ENCODE results near the gene HELQ. TPM values are rescaled to one million over a fixed set of nuclear protein-coding genes. Genes with fewer than 3 reads are reported as not detected.

Gene HELQ
- total RNA-seq, 5 donors from 2014 or later (not counting 1 experiment from before 2014, with no cell fraction given): 30.6 to 36.3 (median 34.9) TPM

GRCh38 chr4:83371936-83372335, 83.7 kb downstream of the HELQ start:
- DNase-seq (no peak), ATAC-seq (replicated peaks in 1 of 4) (no peak)
- Histone ChIP-seq H3K27me3 (replicated peaks in 1 of 2; ENCODE audit: control insufficient read depth in 2 of 2, extremely low read depth in 1 of 2, insufficient read depth in 2 of 2, low read length in 1 of 2) (peaks cover 0 to 6% of the 10 kb centered on the region in 2 experiments), H3K36me3 (ENCODE audit: control insufficient read depth in 2 of 2, extremely low read depth in 1 of 2, insufficient read depth in 1 of 2, low read length in 1 of 2) (no peaks in the 10 kb centered on the region), H3K4me3 (ENCODE audit: control insufficient read depth in 1 of 2, extremely low read depth in 1 of 2, low read length in 1 of 2) (no peak overlapping the region), H3K9me3 (no peaks in the 10 kb centered on the region), H3K27ac (ENCODE audit: low read length) (no peak overlapping the region), H3K4me1 (ENCODE audit: control insufficient read depth in 1 of 2, extremely low read depth in 1 of 2, insufficient read depth in 2 of 2, low read length in 2 of 2) (no peaks in the 10 kb centered on the region)
- no CpG with 5 or more reads among the region's 1 CpG for WGBS (ENCODE audit: insufficient coverage)
- H3K36me3 Mint-ChIP-seq: no peaks in the 10 kb centered on the region
- H3K4me1 Mint-ChIP-seq: no peaks in the 10 kb centered on the region
- POLR2A ChIA-PET: interaction anchor here in 1 of 2 donors (0.6 kb wide), 1 partner anchor 85 kb away, joined by 3 read pairs; no protein-coding TSS in a partner anchor
- no peak overlapping the region for H3K4me3 Mint-ChIP-seq
- H3K27me3 Mint-ChIP-seq: peaks cover 0 to 4% of the 10 kb centered on the region in 2 donors
- CTCF ChIA-PET: no interaction called here
- H3K27ac Mint-ChIP-seq: no peak overlapping the region
- peaks cover 0 to 8% (median 1%) of the 10 kb centered on the region in 3 donors for H3K9me3 Mint-ChIP-seq

DNA sequence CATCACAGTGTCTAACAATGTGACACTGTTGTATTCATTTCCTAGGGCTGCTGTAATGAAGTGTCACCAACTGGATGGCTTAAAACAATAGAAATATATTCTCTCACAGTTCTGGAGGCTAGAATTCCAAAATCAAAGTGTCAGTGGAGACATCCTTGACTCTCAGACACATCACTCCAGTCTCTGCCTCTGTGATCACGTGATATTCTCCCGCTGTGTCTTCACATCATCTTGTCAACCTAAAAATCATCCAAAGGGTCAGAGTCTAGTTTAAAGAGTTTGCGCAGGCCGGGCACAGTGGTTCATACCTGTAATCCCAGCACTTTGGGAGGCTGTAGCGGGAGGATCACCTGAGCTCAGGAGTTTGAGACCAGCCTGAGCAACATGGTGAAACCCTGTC, 84.4 kb downstream of the HELQ start:
- H3K27me3 ChIP-seq (replicated peaks in 1 of 2; ENCODE audit: control insufficient read depth in 2 of 2, extremely low read depth in 1 of 2, insufficient read depth in 2 of 2, low read length in 1 of 2): peaks cover 0 to 6% of the 10 kb centered on the region in 2 experiments
- H3K4me1 Mint-ChIP-seq: no peaks in the 10 kb centered on the region
- DNase-seq (no peak), ATAC-seq (replicated peaks in 1 of 4) (no peak)
- no peak overlapping the region for H3K27ac Mint-ChIP-seq
- no peak overlapping the region for H3K4me3 ChIP-seq (ENCODE audit: control insufficient read depth in 1 of 2, extremely low read depth in 1 of 2, low read length in 1 of 2)
- no peak overlapping the region for H3K4me3 Mint-ChIP-seq
- CTCF ChIA-PET: no interaction called here
- no peaks in the 10 kb centered on the region for H3K36me3 Mint-ChIP-seq
- no peaks in the 10 kb centered on the region for H3K9me3 ChIP-seq
- WGBS (ENCODE audit: insufficient coverage): 91% methylated on average over 4 of the region's 5 CpGs
- no peaks in the 10 kb centered on the region for H3K4me1 ChIP-seq (ENCODE audit: control insufficient read depth in 1 of 2, extremely low read depth in 1 of 2, insufficient read depth in 2 of 2, low read length in 2 of 2)
- H3K36me3 ChIP-seq (ENCODE audit: control insufficient read depth in 2 of 2, extremely low read depth in 1 of 2, insufficient read depth in 1 of 2, low read length in 1 of 2): no peaks in the 10 kb centered on the region
- peaks cover 0 to 4% of the 10 kb centered on the region in 2 donors for H3K27me3 Mint-ChIP-seq
- H3K9me3 Mint-ChIP-seq: peaks cover 0 to 6% (median 0%) of the 10 kb centered on the region in 3 donors
- POLR2A ChIA-PET: no interaction called here
- H3K27ac ChIP-seq (ENCODE audit: low read length): no peak overlapping the region

DNA sequence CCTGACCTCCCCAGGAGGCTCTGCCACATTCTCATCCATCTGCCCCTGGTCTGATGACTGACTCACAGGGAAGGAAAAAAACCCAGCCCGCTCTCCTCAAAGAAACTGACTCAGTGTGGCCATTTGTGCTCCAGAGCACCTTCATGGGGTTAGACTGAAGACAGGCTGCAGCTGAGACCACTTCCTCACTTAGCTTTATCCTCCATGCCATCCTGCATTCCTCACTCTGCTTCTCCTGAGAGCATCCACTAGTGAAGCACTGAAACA, 85.0 kb downstream of the HELQ start:
- ATAC-seq (replicated peaks in 1 of 4) (no peak), DNase-seq (no peak)
- Mint-ChIP-seq H3K27me3 (no peaks in the 10 kb centered on the region), H3K27ac (no peak overlapping the region), H3K36me3 (no peaks in the 10 kb centered on the region), H3K9me3 (no peaks in the 10 kb centered on the region), H3K4me1 (no peaks in the 10 kb centered on the region), H3K4me3 (no peak overlapping the region)
- 100% methylated on average over 1 of the region's 1 CpG for WGBS (ENCODE audit: insufficient coverage)
- Histone ChIP-seq H3K27me3 (replicated peaks in 1 of 2; ENCODE audit: control insufficient read depth in 2 of 2, extremely low read depth in 1 of 2, insufficient read depth in 2 of 2, low read length in 1 of 2) (peaks cover 0 to 6% of the 10 kb centered on the region in 2 experiments), H3K27ac (ENCODE audit: low read length) (no peak overlapping the region), H3K9me3 (no peaks in the 10 kb centered on the region), H3K4me3 (ENCODE audit: control insufficient read depth in 1 of 2, extremely low read depth in 1 of 2, low read length in 1 of 2) (no peak overlapping the region), H3K36me3 (ENCODE audit: control insufficient read depth in 2 of 2, extremely low read depth in 1 of 2, insufficient read depth in 1 of 2, low read length in 1 of 2) (no peaks in the 10 kb centered on the region), H3K4me1 (ENCODE audit: control insufficient read depth in 1 of 2, extremely low read depth in 1 of 2, insufficient read depth in 2 of 2, low read length in 2 of 2) (no peaks in the 10 kb centered on the region)
- POLR2A ChIA-PET: no interaction called here
- CTCF ChIA-PET: interaction anchor here in 1 of 2 donors (0.5 kb wide), 1 partner anchor 1317 kb away, joined by 3 read pairs; no protein-coding TSS in a partner anchor

GRCh38 chr4:83369831-83370639, 85.6 kb downstream of the HELQ start:
- WGBS (ENCODE audit: insufficient coverage): 87% methylated on average over 3 of the region's 4 CpGs
- no peaks in the 10 kb centered on the region for H3K9me3 ChIP-seq
- ATAC-seq (replicated peaks in 1 of 4) (no peak), DNase-seq (no peak)
- H3K27ac ChIP-seq (ENCODE audit: low read length): no peak overlapping the region
- H3K27ac Mint-ChIP-seq: no peak overlapping the region
- H3K4me3 Mint-ChIP-seq: no peak overlapping the region
- H3K9me3 Mint-ChIP-seq: no peaks in the 10 kb centered on the region
- H3K36me3 Mint-ChIP-seq: no peaks in the 10 kb centered on the region
- ChIA-PET POLR2A (no interaction called here), CTCF (no interaction called here)
- H3K36me3 ChIP-seq (ENCODE audit: control insufficient read depth in 2 of 2, extremely low read depth in 1 of 2, insufficient read depth in 1 of 2, low read length in 1 of 2): no peaks in the 10 kb centered on the region
- no peaks in the 10 kb centered on the region for H3K4me1 Mint-ChIP-seq
- no peak overlapping the region for H3K4me3 ChIP-seq (ENCODE audit: control insufficient read depth in 1 of 2, extremely low read depth in 1 of 2, low read length in 1 of 2)
- peaks cover 0 to under 1% of the 10 kb centered on the region in 2 experiments for H3K27me3 ChIP-seq (replicated peaks in 1 of 2; ENCODE audit: control insufficient read depth in 2 of 2, extremely low read depth in 1 of 2, insufficient read depth in 2 of 2, low read length in 1 of 2)
- H3K4me1 ChIP-seq (ENCODE audit: control insufficient read depth in 1 of 2, extremely low read depth in 1 of 2, insufficient read depth in 2 of 2, low read length in 2 of 2): no peaks in the 10 kb centered on the region
- no peaks in the 10 kb centered on the region for H3K27me3 Mint-ChIP-seq

GRCh38 chr4:83364312-83364711, 91.3 kb downstream of the HELQ start:
- ChIA-PET POLR2A (interaction anchor here in 1 of 2 donors (0.6 kb wide), 1 partner anchor 9 kb away, joined by 5 read pairs; no protein-coding TSS in a partner anchor), CTCF (interaction anchor here in 1 of 2 donors (0.6 kb wide), 1 partner anchor 1399 kb away, joined by 3 read pairs; no protein-coding TSS in a partner anchor)
- Mint-ChIP-seq H3K9me3 (no peaks in the 10 kb centered on the region), H3K4me1 (peaks cover 0 to 4% (median 0%) of the 10 kb centered on the region in 3 donors), H3K27me3 (no peaks in the 10 kb centered on the region), H3K36me3 (no peaks in the 10 kb centered on the region), H3K4me3 (no peak overlapping the region), H3K27ac (no peak overlapping the region)
- Histone ChIP-seq H3K9me3 (no peaks in the 10 kb centered on the region), H3K36me3 (ENCODE audit: control insufficient read depth in 2 of 2, extremely low read depth in 1 of 2, insufficient read depth in 1 of 2, low read length in 1 of 2) (no peaks in the 10 kb centered on the region), H3K27ac (ENCODE audit: low read length) (no peak overlapping the region), H3K4me3 (ENCODE audit: control insufficient read depth in 1 of 2, extremely low read depth in 1 of 2, low read length in 1 of 2) (no peak overlapping the region), H3K27me3 (replicated peaks in 1 of 2; ENCODE audit: control insufficient read depth in 2 of 2, extremely low read depth in 1 of 2, insufficient read depth in 2 of 2, low read length in 1 of 2) (peaks cover 0 to 5% of the 10 kb centered on the region in 2 experiments), H3K4me1 (ENCODE audit: control insufficient read depth in 1 of 2, extremely low read depth in 1 of 2, insufficient read depth in 2 of 2, low read length in 2 of 2) (no peaks in the 10 kb centered on the region)
- 29% methylated on average over 3 of the region's 3 CpGs for WGBS (ENCODE audit: insufficient coverage)
- DNase-seq (peak in 1 of 35 experiments; percentile 10), ATAC-seq (replicated peaks in 1 of 4) (no peak)

- WGBS (ENCODE audit: insufficient coverage): 90% methylated on average over 2 of the region's 9 CpGs
Measured at GRCh38 chr4:83362492-83363329, 92.9 kb downstream of the HELQ start.

More at GRCh38 chr4:83362492-83363329, 92.9 kb downstream of the HELQ start:
- H3K9me3 Mint-ChIP-seq: no peaks in the 10 kb centered on the region
- DNase-seq: peak in 1 of 35 experiments; percentile 10
- Histone ChIP-seq H3K9me3 (no peaks in the 10 kb centered on the region), H3K4me3 (ENCODE audit: control insufficient read depth in 1 of 2, extremely low read depth in 1 of 2, low read length in 1 of 2) (no peak overlapping the region), H3K27ac (ENCODE audit: low read length) (no peak overlapping the region), H3K36me3 (ENCODE audit: control insufficient read depth in 2 of 2, extremely low read depth in 1 of 2, insufficient read depth in 1 of 2, low read length in 1 of 2) (no peaks in the 10 kb centered on the region), H3K27me3 (replicated peaks in 1 of 2; ENCODE audit: control insufficient read depth in 2 of 2, extremely low read depth in 1 of 2, insufficient read depth in 2 of 2, low read length in 1 of 2) (peaks cover 0 to 5% of the 10 kb centered on the region in 2 experiments), H3K4me1 (ENCODE audit: control insufficient read depth in 1 of 2, extremely low read depth in 1 of 2, insufficient read depth in 2 of 2, low read length in 2 of 2) (no peaks in the 10 kb centered on the region)
- ChIA-PET CTCF (interaction anchor here in 1 of 2 donors (0.5 kb wide), 1 partner anchor 77 kb away, joined by 4 read pairs; no protein-coding TSS in a partner anchor), POLR2A (no interaction called here)
- H3K4me3 Mint-ChIP-seq: no peak overlapping the region
- H3K4me1 Mint-ChIP-seq: peaks cover 0 to 4% (median 0%) of the 10 kb centered on the region in 3 donors
- H3K27me3 Mint-ChIP-seq: no peaks in the 10 kb centered on the region
- H3K36me3 Mint-ChIP-seq: no peaks in the 10 kb centered on the region
- no peak overlapping the region for H3K27ac Mint-ChIP-seq
- ATAC-seq (replicated peaks in 1 of 4): peak in 1 of 4 experiments; percentile 41
